ENCODE results near the gene SNAI3. TPM values are rescaled to one million over a fixed set of nuclear protein-coding genes. Genes with fewer than 3 reads are reported as not detected.
A peak's percentile ranks its signal among the peaks of the same experiment; 100 is the strongest.

The SNAI3 gene
- total and polyA plus RNA-seq, 10 donors: 4.8 to 7.8 (median 6.4) TPM

DNA sequence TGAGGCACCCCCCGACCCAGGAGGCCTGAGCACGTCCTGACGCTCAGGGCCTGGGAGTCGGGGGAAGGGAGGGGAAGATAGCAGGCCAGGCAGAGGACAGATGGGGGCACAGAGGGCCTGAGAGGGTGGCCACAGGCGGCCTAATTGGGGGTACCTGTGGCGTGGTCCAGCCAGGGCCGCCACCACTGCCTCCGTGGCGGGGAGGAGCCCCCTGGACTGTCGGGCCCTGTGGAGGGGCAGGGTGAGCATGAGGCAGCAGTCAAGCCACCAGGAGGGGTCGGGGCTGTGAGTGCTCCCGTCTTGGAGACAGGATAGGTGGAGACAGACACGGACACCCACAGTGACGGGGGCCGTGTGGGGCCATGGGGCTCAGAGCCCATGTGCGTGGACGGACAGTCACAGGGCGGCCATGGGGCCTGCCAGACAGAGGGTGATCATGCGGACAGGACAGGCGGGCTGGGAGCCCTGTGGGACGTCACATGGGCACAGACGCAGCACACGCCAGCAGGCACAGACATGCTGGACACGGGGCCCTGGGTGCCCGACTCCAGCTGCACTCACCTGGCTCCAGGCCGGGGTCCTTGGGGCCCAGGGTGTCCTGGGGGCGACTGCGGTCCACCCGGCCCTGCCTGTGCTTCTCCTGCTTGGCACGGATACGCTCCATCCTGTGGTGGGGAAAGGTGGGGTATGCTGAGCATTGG is 38.7 kb upstream of the SNAI3 start:
- 91 to 94% (median 93%) methylated on average over 16 to 31 of the region's 31 CpGs for WGBS, 5 donors
- no peaks in the 10 kb centered on the region for H3K4me1 ChIP-seq
- no peaks in the 10 kb centered on the region for H3K27me3 ChIP-seq (replicated peaks in 1 of 7)
- TF ChIP-seq POLR2AphosphoS5 (IDR thresholded peaks at IDR 0.05) (peak in 2 of 3 donors; percentile 19 to 50), CTCF (IDR thresholded peaks at IDR 0.05 in 8 of 11, conservative IDR thresholded peaks at IDR 0.05 in 3 of 11) (no peak)
- no peak overlapping the region for H3K27ac ChIP-seq
- intact Hi-C loops (cut with DNase I; ENCODE audit: low total_unique reads): no loop called here
- no peak overlapping the region for H3K4me3 ChIP-seq
- no peak for DNase-seq
- H3K9me3 ChIP-seq: no peaks in the 10 kb centered on the region
- H3K36me3 ChIP-seq: peaks cover 24 to 87% (median 81%) of the 10 kb centered on the region in 6 donors

DNA sequence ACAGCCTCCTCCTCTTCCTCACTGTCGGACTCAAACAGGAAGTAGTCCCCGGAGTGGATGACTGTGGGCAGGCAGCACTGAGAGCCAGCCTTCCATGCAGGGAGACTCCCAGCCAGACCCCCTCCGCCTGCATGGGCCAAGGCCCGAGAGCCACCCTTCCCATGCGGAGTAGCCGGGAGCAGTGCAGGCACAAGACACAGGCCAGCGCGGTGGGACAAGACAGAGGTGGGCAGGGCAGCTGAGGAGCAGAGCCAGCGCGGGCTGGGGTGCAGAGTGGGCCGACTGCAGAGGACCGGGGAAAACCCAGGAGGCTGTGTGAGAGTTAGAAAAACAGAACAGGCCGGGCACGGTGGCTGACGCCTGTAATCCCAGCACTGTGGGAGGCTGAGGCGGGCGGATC is 37.6 kb upstream of the SNAI3 start:
- no peaks in the 10 kb centered on the region for H3K27me3 ChIP-seq (replicated peaks in 1 of 7)
- H3K4me1 ChIP-seq: no peaks in the 10 kb centered on the region
- DNase-seq: no peak
- H3K36me3 ChIP-seq: peaks cover 24 to 94% (median 92%) of the 10 kb centered on the region in 6 donors
- H3K27ac ChIP-seq: no peak overlapping the region
- intact Hi-C loops (cut with DNase I; ENCODE audit: low total_unique reads): no loop called here
- H3K9me3 ChIP-seq: no peaks in the 10 kb centered on the region
- 90 to 95% (median 92%) methylated on average over 15 to 17 of the region's 17 CpGs for WGBS, 5 donors
- no peak overlapping the region for H3K4me3 ChIP-seq
- no peak for TF ChIP-seq CTCF (IDR thresholded peaks at IDR 0.05 in 8 of 11, conservative IDR thresholded peaks at IDR 0.05 in 3 of 11)
- peak in 2 of 3 donors; percentile 16 to 22 for TF ChIP-seq POLR2AphosphoS5 (IDR thresholded peaks at IDR 0.05)

- intact Hi-C loops (cut with DNase I; ENCODE audit: low total_unique reads): no loop called here
- DNase-seq: no peak
- no peaks in the 10 kb centered on the region for H3K4me1 ChIP-seq
- no peaks in the 10 kb centered on the region for H3K27me3 ChIP-seq (replicated peaks in 1 of 7)
- H3K27ac ChIP-seq: no peak overlapping the region
- WGBS, 5 donors: 81 to 100% (median 90%) methylated on average over 3 to 8 of the region's 8 CpGs
- no peak overlapping the region for H3K4me3 ChIP-seq
- no peak for TF ChIP-seq CTCF (IDR thresholded peaks at IDR 0.05 in 8 of 11, conservative IDR thresholded peaks at IDR 0.05 in 3 of 11)
- no peak for TF ChIP-seq POLR2A (IDR thresholded peaks at IDR 0.05)
- no peak for TF ChIP-seq POLR2AphosphoS5 (IDR thresholded peaks at IDR 0.05)
- H3K36me3 ChIP-seq: peaks cover 24 to 98% (median 96%) of the 10 kb centered on the region in 6 donors
- H3K9me3 ChIP-seq: no peaks in the 10 kb centered on the region
Measured at GRCh38 chr16:88723507-88723887, 37.2 kb upstream of the SNAI3 start.

DNA sequence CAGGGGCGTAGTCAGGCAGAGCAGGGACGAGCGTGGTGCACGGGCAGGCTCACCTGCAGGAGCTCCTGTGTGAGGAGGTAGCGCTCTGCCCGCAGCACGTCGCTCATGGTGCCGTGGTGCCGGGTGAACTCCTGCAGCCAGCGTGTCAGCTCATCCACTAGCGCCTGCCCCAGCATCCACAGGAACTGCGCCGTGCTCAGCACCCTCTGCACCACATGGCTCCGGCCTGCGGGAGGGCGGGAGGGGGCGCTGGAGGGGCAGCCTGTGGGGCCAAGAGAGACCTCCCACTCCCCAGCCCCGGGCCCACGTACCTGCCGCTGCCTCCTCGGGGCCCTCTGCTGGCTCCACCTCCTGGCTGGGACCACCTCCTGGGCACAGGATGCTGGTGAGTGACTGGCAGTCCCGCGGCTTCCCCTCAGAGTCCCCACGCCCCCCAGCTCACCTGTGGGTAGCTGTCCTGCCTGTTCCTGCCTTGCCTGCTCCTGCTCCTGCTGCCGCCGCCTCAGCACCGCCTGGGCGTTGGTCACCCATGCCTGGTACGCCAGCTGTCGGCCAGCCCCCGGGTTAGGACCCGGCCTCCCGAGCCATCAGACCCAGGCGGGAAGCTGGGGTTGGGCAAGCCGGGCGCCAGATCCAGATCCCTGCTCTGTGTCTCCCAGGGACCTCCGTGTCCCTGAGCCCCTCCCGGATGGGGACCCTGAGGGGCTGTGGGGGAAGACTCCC is 36.6 kb upstream of the SNAI3 start:
- Histone ChIP-seq H3K27me3 (replicated peaks in 1 of 7) (no peaks in the 10 kb centered on the region), H3K27ac (no peak overlapping the region), H3K9me3 (no peaks in the 10 kb centered on the region), H3K4me1 (no peaks in the 10 kb centered on the region), H3K4me3 (no peak overlapping the region), H3K36me3 (peaks cover 24 to 100% (median 99%) of the 10 kb centered on the region in 6 donors)
- WGBS, 5 donors: 95 to 98% (median 95%) methylated on average over 15 to 39 of the region's 39 CpGs
- intact Hi-C loops (cut with DNase I; ENCODE audit: low total_unique reads): no loop called here
- DNase-seq: no peak
- TF ChIP-seq CTCF (IDR thresholded peaks at IDR 0.05 in 8 of 11, conservative IDR thresholded peaks at IDR 0.05 in 3 of 11) (no peak), POLR2A (IDR thresholded peaks at IDR 0.05) (no peak), POLR2AphosphoS5 (IDR thresholded peaks at IDR 0.05) (no peak)

All from spleen (tissue), 11 donors.